ENCODE data around the gene FRS2. TPM values are rescaled to one million over a fixed set of nuclear protein-coding genes. Genes with fewer than 3 reads are reported as not detected.

Gene FRS2
- total RNA-seq, 1 experiment from 2014 or later = 28.1 TPM

- H3K27me3 Mint-ChIP-seq (ENCODE audit: insufficient read depth, unreplicated experiment) = no peaks in the 10 kb centered on the region
- TF ChIP-seq CTCF (IDR thresholded peaks at IDR 0.05; ENCODE audit: unreplicated experiment) = no peak
- intact Hi-C loops (cut with micrococcal nuclease) = no loop called here
- H3K27ac Mint-ChIP-seq (ENCODE audit: low read depth, unreplicated experiment) = no peak overlapping the region
- no peaks in the 10 kb centered on the region for H3K4me1 Mint-ChIP-seq (ENCODE audit: insufficient read depth, unreplicated experiment)
- no TSS peak for BruUV-seq (replicated peaks)
- peaks cover 3% of the 10 kb centered on the region for H3K36me3 Mint-ChIP-seq (ENCODE audit: insufficient read depth, unreplicated experiment)
- ChIA-PET POLR2A (no interaction called here), CTCF (no interaction called here)
- no peak overlapping the region for H3K4me3 Mint-ChIP-seq (ENCODE audit: unreplicated experiment)
- peaks cover 1% of the 10 kb centered on the region for H3K9me3 Mint-ChIP-seq (ENCODE audit: unreplicated experiment)
- DNase-seq (ENCODE audit: unreplicated experiment) = no peak
Measured at GRCh38 chr12:69440016-69440415, 30.2 kb upstream of the FRS2 start.

GRCh38 chr12:69440886-69441285 lies 29.3 kb upstream of the FRS2 start:
- no TSS peak for BruUV-seq (replicated peaks)
- H3K27ac Mint-ChIP-seq (ENCODE audit: low read depth, unreplicated experiment) = no peak overlapping the region
- no peaks in the 10 kb centered on the region for H3K4me1 Mint-ChIP-seq (ENCODE audit: insufficient read depth, unreplicated experiment)
- no peaks in the 10 kb centered on the region for H3K27me3 Mint-ChIP-seq (ENCODE audit: insufficient read depth, unreplicated experiment)
- H3K4me3 Mint-ChIP-seq (ENCODE audit: unreplicated experiment) = no peak overlapping the region
- H3K36me3 Mint-ChIP-seq (ENCODE audit: insufficient read depth, unreplicated experiment) = no peaks in the 10 kb centered on the region
- no peak for TF ChIP-seq CTCF (IDR thresholded peaks at IDR 0.05; ENCODE audit: unreplicated experiment)
- POLR2A ChIA-PET = interaction anchor here (0.6 kb wide), 1 partner anchor 49 kb away, joined by 6 read pairs; no protein-coding TSS in a partner anchor
- intact Hi-C loops (cut with micrococcal nuclease) = no loop called here
- H3K9me3 Mint-ChIP-seq (ENCODE audit: unreplicated experiment) = no peaks in the 10 kb centered on the region
- DNase-seq (ENCODE audit: unreplicated experiment) = no peak
- CTCF ChIA-PET = interaction anchor here (0.6 kb wide), 1 partner anchor 23 kb away, joined by 4 read pairs; no protein-coding TSS in a partner anchor

GRCh38 chr12:69442894-69443293 lies 27.3 kb upstream of the FRS2 start:
- Mint-ChIP-seq H3K9me3 (ENCODE audit: unreplicated experiment) (no peaks in the 10 kb centered on the region), H3K27ac (ENCODE audit: low read depth, unreplicated experiment) (no peak overlapping the region), H3K4me3 (ENCODE audit: unreplicated experiment) (no peak overlapping the region), H3K27me3 (ENCODE audit: insufficient read depth, unreplicated experiment) (no peaks in the 10 kb centered on the region), H3K36me3 (ENCODE audit: insufficient read depth, unreplicated experiment) (no peaks in the 10 kb centered on the region), H3K4me1 (ENCODE audit: insufficient read depth, unreplicated experiment) (no peaks in the 10 kb centered on the region)
- no peak for TF ChIP-seq CTCF (IDR thresholded peaks at IDR 0.05; ENCODE audit: unreplicated experiment)
- ChIA-PET POLR2A (no interaction called here), CTCF (interaction anchor here (0.6 to 0.8 kb wide), 3 partner anchors 29 to 97 kb away, joined by 3 read pairs; no protein-coding TSS in a partner anchor)
- no TSS peak for BruUV-seq (replicated peaks)
- intact Hi-C loops (cut with micrococcal nuclease) = no loop called here
- DNase-seq (ENCODE audit: unreplicated experiment) = peak; percentile 1

- Mint-ChIP-seq H3K36me3 (ENCODE audit: insufficient read depth, unreplicated experiment) (no peaks in the 10 kb centered on the region), H3K9me3 (ENCODE audit: unreplicated experiment) (no peaks in the 10 kb centered on the region), H3K27ac (ENCODE audit: low read depth, unreplicated experiment) (no peak overlapping the region), H3K27me3 (ENCODE audit: insufficient read depth, unreplicated experiment) (no peaks in the 10 kb centered on the region), H3K4me1 (ENCODE audit: insufficient read depth, unreplicated experiment) (no peaks in the 10 kb centered on the region), H3K4me3 (ENCODE audit: unreplicated experiment) (no peak overlapping the region)
- intact Hi-C loops (cut with micrococcal nuclease) = no loop called here
- CTCF ChIA-PET = no interaction called here
- BruUV-seq (replicated peaks) = no TSS peak
- POLR2A ChIA-PET = no interaction called here
- no peak for DNase-seq (ENCODE audit: unreplicated experiment)
- no peak for TF ChIP-seq CTCF (IDR thresholded peaks at IDR 0.05; ENCODE audit: unreplicated experiment)
Measured at GRCh38 chr12:69443916-69444315, 26.3 kb upstream of the FRS2 start.

Data from MCF 10A (cell line).